DMS114 treated with DMSO at 0.1 percent for 48 hours (cell line): Measurements from ENCODE around the gene POLR2A.
"Not testable (repeated sequence)": the region's sequence is repeated elsewhere in the genome, so short reads cannot be mapped to it uniquely, and the experiment has no call there.

Source experiments
- DNase-seq: peaks from one replicate; lab custom pipeline; 2025; ENCODE audit not compliant: unreplicated experiment; lab: John Stamatoyannopoulos, UW

Gene POLR2A

DNA sequence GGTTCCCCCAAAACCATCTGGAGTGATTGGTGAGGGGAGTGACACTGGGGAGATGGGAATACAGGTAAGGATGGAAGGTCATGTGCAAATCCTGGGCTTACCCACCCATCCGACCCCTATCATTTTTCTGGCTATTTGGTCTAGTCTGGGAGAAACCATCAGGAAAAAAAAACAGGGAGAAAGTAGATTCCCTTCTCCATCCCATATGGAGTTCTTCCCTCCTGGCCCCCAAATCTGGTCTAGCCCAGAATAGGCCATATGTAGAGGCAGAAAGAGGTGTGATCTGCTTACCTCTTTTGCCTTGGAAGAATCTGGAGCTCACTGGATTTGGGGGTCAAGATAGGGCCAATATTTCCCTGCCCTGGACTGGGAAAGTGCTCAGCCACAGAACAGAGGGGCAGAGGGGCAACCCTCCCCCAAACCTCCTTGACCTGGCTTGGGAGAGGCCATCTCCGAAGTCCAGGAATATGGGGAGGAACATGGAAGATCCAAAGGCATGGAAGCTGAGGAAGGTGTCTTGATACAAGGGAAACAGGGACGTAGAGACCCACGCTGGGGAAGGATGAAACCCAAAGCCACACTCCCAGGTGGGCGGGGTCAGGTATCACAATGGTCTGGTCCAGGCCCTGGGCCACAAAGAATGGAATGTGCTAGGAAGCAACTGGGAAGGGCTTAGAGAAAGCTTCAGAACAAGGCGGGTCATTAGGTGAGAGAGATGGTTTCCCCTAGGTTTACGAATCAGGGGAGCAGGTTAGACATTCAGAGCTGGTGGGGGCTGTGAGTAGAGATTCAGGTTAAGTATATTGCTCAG, 23.1 kb upstream of the POLR2A start:
- no peak for DNase-seq

DNA sequence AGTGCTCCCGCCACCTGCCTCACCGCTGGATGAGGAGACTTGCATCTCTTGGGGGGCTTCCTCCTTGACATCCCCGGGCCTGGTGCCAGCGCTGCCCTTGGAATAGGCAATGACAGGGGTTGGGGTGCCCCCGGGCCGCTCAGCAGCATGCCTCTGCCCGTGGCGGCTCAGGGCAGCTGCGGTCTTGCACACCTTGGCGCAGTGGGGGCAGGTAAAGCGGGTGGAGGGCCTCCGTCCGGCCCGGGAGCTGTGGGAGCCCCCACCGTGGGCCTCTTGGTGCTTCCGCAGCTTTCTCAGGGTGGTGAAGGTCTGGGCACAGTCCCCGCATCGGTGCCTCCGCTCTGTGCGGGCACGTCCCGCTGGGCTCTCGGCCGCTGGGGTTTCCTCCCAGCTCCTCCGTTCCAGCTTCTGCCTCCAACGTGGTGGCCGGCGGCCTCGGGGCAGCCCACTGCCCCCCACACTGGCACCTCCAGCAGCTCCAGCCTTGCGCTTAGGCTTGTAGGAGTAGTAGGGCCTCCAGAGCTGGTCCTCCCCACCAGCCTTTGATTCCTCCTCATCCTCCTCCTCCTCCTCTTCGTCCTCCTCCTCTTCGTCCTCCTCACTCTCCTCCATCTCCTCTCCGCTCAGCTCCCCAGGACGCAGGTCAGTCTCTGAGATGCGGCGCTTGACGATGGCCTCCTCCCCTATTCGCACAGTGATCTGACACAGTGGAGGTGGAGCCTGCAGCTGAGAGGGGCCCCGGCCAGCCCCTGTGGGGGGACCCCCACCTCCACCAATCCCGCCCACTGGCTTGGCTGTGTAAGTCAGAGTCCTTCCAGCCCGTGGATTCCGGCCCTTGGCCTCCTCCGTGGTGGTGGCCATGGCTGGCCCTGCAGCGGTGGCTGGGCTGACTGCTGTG, 21.4 kb upstream of the POLR2A start:
- DNase-seq = no peak

- DNase-seq = no peak
These were observed 20.8 kb upstream of the POLR2A start for GRCh38 chr17:7463372-7463846.

DNA sequence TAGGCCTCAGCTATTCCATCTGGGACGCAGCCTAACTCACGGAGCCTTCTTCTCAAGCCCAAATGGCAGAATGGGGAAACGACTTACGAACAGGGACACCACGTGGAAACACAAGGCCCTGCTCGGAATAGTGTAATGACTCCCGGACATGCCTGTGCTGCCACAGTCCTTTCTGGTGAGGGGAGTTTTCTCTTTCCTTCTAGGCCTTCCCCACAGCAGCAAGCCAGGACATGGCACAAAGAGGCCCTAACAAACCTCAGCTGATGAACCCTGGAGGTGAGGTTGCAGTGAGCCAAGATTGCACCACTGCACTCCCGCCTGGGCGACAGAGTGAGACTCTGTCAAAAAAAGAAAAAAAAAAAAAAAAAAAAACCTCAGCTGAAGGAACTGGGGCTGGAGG, 20.1 kb upstream of the POLR2A start:
- no peak for DNase-seq

DNA sequence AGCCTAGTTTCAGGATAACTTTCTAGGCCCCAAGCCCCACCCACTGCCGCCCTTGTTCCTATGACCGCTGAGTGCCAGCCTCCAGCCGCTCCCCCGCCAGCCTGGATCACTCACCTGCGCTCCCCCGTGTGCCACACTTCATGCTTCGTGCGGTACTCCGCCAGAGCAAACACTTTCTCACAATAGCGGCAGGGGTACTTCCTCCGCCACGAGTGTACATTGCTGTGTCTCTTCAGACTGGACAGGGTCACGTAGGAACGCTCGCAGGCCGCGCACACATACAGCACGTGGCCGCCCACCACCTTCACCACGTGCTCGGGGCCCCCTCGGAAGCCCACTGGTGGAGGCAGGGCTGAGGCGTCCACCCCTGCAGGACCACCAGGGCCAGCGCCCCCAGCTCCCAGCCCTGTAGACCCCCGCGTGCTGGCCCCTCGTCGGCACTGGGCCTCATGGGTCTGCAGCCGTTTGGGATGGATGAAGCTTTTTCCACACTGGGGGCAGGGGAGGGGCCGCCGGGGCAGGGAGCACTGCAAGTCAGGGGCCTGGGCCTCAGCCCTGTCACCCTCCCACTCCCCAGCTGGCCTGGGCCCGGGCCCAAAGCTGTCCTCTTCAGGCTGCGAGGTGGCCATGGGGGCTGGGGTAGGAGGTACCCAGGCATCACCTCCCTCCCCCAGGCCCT, 18.4 kb upstream of the POLR2A start:
- no peak for DNase-seq

DNA sequence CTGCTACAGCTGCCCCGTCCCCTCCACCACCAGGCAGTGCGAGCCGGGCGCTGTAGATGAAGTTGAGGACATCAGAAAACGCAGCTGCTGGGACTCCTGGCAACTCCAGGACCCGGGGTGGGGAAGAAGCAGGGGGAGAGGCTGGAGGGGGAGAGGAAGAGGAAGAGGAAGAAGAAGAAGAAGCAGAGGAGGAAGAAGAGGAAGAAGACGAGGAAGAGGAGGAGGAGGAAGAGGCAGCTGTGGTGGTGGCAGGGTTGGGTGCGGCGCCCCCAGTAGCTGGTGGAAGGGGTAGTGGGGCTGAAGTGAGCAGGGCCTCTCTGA, 17.9 kb upstream of the POLR2A start:
- DNase-seq = no peak

DNA sequence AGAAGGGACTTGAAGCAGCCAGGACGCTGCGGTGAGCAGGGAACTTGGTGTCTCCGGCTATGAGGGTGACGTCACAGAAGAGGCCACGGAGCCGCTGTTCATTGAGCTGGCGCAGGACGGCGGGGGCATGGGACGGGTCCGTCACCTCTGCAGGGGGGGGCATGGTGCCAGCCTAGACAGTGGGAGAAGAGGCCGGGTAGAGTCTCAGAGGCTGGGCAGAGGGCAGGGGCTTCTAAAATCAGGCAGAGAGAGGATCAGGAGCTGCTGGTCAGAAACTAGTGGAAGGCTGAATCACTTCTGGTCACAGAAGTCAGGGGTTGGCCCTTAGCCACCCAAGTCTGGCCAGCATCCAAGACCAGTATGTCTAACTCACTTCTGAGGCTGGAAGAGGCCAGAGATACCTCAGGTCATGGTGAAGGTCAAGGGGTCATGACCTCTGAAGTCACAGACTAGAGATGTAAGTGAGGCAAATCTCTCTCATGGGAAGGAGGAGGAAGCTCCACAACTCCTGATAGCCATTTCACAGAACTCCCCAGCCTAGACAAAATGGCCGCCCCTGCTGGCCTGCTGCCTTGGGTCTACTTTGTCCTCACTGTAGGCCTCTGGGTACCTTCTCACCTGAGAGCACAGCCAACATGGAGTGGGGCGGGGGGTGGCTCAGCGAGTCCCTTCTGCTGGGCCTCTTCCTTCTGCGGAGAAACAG, 17.4 kb upstream of the POLR2A start:
- DNase-seq = no peak

DNA sequence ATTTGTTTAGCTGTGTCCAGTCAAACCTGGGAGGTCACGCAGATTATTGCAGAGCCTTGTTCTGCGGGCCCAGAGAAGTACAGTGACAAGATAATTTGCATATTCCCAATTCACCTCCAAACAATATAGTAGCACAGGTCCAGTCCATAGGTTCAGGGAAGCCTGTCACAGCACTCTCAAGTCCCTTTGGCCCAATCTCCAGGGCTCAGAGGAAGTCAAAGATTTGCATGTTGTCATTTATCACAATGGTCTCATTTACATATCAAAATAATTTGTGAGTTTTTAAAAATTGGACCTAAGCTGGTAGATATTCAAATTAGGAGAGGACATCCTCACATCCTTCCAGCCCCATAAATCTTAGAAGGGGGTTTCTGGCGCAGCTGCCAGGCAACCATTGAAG, 16.7 kb upstream of the POLR2A start:
- DNase-seq = no peak

- DNase-seq = no peak
These were observed 15.9 kb upstream of the POLR2A start for GRCh38 chr17:7468290-7468689.

- no peak for DNase-seq
These were observed 15.3 kb upstream of the POLR2A start for GRCh38 chr17:7468804-7469389.

DNA sequence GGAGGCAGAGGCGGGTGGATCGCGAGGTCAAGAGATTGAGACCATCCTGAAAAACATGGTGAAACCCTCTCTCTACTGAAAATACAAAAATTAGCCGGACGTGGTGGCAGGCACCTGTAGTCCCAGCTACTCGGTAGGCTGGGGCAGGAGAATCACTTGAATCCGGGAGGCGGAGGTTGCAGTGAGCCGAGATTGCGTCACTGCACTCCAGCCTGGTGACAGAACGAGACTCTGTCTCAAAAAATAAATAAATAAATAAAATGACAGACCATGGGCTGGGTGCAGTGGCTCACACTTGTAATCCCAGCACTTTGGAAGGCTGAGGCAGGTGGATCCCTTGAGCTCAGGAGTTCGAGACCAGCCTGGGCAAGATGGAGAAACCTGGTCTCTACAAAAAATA, 14.3 kb upstream of the POLR2A start:
- not testable (repeated sequence) for DNase-seq

GRCh38 chr17:7470457-7470973, 13.7 kb upstream of the POLR2A start:
- DNase-seq = not testable (repeated sequence)

DNA sequence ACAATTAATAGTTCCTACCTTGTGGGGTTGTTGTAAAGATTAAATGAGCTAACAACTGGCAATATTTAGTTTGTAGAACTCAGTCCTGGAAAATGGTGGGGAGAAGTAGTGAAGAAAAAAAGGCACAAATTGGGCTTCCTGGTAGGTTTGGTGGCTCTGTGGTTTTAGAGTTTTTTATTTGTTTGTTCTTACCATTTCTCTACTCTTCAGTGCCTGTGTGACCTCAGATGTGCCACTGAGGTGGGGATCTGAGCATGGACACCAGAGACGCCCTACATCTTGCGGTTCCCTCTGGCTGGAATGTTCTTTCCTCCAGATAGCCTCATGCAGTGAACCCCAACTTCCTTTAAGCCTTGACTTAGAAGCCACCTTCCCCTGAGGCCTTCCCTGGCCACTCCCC, 12.4 kb upstream of the POLR2A start:
- DNase-seq = no peak

DNA sequence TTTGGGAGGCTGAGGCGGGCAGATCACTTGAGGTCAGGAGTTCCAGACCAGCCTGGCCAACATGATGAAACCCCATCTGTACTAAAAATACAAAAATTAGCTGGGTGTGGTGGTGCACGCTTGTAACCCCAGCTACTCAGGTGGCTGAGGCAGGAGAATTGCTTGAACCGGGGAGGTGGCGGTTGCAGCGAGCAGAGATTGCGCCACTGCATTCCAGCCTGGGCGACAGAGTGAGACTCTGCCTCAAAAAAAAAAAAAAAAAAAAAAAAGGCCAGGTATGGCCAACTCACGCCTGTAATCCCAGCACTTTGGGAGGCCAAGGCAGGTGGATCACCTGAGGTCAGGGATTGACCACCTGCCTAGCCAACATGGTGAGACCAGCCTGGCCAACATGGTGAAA, 9.4 kb upstream of the POLR2A start:
- not testable (repeated sequence) for DNase-seq

DNA sequence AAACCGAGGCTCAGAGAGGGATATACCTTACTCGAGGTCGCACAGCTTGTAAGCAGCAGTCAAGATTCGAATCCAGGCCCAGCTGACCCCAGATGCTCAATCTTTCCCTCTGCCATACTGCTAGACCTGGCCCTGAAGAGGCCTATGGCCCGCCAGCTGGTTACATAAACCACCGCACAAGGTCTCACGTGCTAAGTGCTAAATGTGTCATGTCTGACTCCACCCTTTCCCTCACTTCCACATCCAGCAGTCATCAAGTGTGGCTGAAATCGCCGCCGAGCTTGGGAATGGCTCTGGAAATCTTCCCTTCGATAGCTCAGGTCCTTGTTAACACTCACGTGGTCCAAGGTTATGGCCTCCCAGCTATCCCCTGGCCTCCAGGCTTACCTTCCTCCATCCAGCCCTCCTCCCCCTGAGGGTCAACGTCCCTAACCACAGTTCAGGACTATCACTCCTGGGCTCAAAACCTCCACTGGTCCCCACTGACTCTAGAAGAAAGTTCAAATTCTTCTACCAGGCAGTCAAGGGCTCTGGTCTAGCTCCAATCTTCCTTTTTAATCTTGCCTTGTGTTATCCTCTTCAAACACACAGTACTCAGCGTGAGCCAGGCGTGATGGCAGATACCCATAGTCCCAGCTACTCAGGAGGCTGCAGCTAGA, 8.3 kb upstream of the POLR2A start:
- no peak for DNase-seq

GRCh38 chr17:7476494-7476893, 7.7 kb upstream of the POLR2A start:
- no peak for DNase-seq

GRCh38 chr17:7476951-7477350, 7.2 kb upstream of the POLR2A start:
- no peak for DNase-seq

GRCh38 chr17:7477392-7478275, 6.5 kb upstream of the POLR2A start:
- no peak for DNase-seq
